HuH-7.5 (cell line): ENCODE measurements around the gene GFRA4.

Source experiments
- DNase-seq: peaks from one replicate; pipeline ENCODE4 v3.0.0; 2011; ENCODE audit warnings: low spot score

The GFRA4 gene, protein sequence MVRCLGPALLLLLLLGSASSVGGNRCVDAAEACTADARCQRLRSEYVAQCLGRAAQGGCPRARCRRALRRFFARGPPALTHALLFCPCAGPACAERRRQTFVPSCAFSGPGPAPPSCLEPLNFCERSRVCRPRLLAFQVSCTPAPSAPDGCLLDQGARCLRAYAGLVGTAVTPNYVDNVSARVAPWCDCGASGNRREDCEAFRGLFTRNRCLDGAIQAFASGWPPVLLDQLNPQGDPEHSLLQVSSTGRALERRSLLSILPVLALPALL

DNA sequence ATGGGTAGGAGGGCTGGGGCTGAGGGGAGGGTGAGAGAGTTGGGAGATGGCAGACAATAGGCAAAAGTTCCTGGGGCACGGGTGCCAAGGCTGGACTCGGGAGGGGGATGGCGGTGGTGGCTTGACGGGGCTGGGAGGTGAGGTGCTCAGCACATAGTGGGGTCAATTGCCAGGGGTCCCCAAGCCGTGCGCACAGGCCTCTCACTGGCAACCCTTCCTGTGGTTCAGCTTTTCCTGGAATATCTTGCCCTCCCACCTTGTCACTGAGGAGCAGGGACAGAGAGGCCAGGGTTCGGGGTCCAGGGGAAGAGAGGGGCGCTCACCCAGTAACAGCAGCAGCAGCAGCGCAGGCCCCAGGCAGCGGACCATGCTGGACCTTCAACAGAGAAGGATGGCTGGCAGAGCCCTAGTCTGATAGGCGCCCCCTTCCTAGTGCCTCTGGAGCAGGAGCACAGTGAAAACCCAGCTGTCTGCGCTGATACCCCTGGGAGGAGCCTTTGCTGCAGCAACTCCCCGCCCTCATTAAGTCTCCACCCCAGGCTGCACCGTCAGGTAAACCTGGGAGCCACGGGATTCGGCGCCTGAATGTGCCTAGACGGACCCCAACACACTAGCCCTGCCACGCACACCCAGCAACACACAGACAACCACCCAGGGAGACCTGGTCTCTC is at the start of gene GFRA4:
Gene GFRA4, minus strand, starts transcription at position 369 of the 671 bp plus-strand sequence. Its CDS starts 0 bp downstream, at position 369.
- no peak for DNase-seq

DNA sequence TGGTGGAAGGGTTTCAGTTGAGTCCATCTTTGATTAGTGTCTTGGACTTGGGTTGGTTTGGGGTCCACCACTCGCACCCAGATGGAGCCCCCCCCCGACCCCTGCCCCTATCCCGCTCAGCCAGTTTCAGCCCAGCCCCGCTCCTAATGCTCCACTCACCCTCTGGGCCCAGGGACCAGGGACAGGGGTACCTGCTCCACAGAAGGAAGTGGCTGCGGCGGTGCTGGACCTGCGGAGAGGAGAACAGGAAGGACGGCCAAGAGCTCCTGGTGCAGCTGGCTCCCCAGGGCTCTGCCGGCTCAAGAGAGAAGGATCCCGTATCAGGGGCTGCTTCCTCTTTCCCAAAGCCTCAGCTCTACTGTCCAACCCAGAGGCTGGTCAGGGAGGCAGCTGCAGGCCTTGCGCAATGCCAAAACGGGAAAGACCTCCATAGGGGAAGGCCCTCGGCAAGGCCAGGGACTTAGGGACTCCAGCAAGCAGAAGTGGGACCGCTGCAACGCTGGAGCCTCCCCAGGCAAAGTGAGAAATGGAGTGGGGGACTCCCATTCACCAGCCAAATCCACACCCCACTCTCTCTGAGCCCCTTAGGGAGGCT is 49.2 kb upstream of the GFRA4 start, which contains the start of gene SIGLEC1:
Gene SIGLEC1, minus strand, starts transcription at position 322 of the 595 bp plus-strand sequence. CDS start 5,472 bp downstream, outside the sequence.
- DNase-seq, result no peak

DNA sequence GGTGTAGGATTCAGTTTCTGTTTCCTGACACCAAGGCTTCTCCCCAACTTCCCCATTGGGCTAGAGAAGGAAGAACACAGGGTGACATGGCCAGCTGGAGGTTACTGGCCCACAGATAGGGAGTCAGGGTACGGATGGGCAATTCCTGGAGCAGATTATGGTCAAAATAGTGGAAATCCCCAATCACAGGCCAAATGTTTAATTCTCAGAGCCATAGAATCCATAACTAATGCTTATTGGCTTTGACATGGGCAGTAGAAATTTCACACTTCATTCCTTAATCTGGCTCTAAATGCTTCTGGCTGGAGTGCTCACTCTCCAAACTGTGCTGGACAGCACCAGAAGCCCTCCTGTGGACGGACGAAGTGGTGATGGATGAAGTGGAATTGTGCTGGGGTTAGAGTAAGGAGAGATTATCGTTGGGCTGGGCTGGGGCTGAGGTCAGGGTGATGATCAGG is 48.3 kb upstream of the GFRA4 start:
- no peak for DNase-seq

DNA sequence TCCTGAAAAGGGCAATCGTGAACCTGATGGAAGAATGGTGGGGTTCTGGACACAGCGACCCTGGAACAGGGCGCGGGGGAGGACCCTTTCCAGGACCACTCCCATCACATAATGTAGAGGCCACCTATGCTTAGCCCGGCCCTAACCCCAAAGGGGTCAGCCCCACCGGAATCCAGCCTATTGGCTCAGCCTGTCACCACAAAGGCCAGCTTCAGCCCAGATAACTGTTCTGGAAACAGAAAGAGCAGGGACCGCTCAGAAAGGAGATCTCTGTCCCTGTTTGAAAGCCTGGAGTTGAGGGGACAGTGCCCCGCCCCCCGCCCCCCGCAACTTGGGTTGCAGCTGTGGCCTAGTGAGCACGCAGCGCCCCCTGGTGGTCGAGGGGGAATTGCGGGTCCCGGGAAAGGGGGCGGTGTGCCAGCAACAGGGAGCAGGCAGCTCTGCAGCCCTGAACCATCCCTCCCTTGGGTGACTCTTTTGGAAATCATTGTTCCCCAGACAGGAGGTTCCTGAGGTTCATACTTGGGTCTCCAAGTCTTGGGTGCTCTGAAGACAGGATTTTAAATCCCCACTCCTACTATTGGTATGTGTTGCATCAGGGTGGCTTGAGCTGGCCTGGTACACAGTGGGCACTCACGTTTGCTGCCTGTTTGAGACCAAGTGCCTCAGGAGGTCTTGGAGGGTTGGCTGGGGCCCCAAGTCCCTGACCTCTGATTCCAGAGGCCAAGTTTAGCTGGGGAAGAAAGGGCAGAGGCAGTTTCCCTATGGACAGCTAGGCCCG is 47.7 kb upstream of the GFRA4 start:
- peak; percentile 92 for DNase-seq

DNA sequence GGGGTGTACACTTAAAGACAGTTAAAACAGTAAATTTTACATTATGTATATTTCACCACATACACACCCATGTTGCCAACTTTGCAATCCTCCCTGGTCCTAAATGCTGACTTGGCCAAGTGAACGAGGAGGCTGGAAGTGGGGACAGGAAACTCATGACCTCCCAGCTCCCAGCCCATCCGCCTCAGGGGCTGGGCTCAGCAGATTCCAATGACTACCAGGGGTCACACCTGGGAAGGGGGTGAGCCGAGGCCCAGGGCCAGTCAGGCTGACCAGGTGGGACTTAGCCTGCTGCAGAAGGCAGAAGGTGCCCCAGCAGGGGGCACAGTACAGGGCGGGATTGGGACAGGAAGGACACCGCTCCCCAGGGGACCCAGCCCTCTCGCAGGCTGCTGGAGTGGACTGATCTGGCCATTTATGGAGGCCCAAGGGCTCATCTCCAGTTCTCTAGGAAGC is 46.8 kb upstream of the GFRA4 start:
- no peak for DNase-seq

DNA sequence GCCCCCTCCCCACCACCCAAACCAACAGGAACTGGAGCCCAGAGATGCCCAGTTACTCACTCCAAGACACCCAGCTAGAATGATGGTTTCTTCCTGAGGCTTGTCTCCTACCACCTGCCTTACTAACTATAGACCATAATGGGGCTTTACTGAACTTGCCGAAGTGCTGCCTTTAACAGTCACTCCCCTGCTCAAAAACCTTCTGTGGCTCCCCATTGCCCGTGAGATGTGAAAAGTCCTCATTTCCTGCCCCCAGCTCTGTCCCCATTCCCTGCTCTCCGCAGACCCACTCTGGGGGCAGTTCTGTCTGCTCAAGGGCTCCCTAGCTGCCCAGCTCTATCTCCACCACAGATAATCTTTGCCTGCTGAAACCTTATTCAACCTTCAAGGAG is 44.3 kb upstream of the GFRA4 start:
- DNase-seq, result no peak

DNA sequence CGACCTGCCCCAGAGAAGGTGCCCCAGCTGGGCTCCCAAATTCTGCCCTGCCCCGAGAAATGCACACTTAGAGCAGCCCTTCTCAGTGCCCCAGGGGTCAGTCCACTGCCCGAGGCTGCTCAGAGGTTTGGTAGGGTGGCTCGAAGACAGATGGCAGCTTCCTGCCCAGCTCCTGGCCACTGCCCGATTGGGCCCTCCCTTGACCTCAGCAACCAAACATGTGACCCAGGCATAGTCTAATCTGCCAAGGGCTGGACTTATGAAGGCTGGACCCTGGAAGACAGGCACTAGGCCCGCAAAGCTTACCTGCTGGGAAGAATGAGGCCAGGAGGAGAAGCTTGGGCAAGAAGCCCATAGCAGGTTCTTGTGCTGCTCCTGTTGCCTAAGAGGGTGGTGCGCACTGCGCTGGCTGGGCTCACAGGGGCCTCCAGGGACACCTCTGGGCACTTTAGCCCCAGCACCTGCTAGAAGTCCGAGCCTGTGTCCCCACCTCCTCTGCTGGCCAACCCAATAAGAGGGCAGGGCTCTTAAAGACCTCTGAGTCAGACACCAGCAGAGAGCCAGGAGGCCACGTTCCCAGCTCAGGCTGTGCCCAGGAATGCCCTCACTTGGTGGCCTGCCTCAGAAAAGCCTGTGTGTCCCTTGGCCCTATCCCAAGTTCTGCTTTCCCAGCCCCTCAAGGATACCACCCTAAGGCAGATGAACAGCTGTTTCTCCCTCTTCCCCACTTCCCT is 43.7 kb upstream of the GFRA4 start:
- no peak for DNase-seq

DNA sequence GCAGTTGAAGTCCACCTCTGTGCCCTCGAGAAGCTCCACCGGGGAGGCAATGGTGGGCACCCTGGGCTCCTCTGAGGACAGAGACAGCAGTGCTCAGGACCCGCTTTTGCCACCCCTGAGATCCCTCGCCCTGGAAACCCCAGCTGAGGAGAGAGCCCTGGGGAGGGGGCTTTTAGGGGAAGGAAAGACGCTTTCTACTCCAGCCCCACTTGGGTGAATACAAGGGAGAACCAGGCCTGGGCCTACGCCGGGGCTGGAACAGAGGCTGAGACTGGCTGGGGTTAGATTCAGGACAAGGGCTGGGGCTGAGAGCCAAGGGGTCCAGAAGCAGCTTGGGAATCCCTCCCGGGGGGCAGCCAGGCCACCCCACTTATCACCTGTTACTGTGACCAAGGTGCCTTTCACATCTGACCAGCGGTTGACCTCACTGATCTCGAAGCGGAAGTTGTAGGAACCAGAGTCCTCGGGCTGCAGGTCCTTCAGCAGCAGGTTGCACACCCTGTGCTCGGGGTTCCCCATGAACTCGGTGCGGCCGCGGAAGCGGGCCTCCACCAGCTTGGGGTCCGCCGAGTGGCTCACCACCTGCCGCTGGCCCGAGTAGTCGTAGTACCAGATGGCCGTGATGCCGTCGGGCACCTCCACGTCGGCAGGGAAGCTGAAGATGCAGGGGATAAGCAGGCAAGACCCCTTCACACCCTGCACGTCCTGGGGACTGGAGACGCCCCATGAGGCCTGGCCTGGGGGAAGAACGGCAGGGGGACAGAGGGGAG is 43.0 kb upstream of the GFRA4 start:
- no peak for DNase-seq

DNA sequence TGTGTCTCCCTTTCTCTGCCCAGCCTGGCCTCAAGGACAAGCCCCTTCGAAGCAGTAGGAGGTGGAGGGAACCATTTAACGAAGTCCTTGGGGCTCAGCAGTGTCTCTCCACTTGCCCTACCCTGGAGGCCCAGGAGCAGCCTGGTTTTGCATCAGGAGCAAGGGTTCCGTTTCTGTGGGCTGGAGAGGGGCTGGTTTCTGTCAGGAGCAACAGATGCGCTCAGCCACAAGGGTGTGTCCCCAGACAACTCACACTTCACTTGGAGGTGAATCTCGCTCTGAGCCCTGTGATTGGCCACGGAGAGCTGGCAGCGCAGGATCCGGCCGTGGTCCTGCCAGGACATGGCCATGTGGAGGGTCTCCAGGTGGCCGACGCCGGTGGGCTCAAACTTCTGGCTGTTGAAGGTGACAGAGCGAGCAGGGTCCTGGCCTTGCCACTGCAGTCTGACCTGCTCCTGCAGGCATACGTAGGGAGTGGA is 42.3 kb upstream of the GFRA4 start:
- DNase-seq, result no peak

DNA sequence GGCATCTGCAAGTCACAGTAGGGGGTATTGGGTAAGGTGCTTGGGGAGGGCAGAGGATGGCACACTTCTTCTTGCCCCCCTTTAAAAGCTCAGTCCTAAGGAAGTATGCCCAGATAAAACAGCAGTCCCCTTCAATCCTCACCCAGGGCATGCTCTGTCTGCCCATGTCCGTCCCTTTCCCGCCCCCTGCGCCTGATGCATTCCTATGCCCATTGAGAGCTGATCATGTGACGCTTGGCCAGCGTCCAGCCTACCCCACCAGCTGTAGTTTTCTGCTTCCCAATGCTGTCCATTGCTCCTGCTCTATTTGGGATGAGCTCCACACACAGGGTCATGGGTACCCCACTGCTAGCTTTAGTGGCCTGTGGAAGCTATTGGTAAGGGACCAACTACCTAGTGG is 40.9 kb upstream of the GFRA4 start:
- DNase-seq, result no peak

DNA sequence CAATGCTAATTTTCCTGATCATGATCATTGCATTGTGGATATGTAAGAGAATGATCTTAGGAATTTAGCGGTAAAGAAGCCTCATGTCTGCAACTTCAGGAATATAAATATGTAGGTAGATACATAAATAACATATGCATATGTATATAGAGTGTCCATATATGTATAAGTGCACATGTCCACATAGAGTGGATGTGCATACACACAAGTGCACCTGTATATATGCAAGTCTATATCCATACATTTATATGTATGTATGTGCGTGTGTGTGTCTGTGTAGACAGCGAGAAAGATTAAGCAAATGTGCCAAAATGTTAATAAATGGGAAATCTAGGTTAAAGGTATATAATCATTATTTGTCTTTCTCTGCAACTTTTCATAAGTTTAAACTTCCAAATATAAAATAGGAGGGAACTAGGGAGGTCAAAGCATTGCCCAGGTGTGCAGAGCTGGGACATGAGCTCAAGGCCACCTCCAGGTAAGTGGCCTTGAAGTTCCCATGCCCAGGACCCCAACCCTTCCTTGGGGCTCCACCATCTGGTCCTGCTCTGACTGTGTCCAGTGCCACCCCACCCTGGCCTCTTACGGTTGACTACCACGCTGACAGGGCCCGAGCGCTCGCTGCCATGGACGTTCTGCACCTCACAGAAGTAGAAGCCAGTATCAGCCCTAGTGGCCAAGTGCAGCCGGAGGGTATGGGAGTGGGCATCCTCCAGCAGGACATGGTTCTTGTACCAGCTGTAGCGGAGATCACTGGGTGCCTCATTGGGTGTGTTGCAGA is 39.6 kb upstream of the GFRA4 start:
- no peak for DNase-seq

DNA sequence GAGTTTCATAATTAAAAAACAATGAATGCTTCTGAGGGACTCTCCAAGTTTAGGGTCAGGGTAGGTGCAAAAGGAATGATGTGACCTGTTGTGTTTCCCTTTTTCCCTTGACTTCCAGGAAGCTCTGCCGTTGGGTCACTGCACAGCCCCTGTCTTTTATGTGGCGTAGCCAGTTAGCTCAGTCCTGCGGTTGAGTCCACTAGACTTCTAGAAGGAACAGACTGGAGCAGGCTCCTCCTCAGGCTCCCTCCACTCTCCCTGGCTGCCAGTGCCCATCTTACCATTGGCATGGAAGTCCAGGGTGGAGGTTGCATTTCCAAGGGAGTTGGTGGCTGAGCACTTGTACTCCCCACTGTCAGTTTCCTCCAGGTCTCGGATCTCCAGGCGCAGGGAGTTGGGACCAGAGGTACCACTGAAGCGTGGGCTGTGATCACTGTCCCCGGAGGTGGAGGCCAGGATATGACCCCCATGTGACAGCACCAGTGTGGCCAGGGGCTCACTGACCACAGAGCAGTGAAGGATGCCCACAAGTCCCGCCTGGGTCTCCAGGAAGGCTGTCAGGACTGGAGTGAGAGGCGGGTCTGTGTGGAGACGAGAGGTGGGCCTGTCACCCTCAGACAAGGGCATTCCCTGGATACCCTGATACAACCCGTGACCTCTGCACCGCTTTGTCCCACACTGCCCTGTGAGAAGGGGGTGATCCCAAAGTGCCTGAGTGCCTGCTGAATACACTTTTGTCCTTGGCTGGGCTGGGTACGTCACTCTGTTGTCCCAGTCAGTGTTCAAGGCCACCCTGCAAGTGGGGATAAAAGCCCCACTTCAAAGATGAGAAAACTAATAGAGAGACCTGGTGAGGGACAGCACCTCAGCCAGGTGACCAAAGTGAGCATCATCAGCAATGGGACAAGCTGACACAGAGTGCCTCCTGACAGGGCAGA is 38.1 kb upstream of the GFRA4 start:
- DNase-seq, result no peak

DNA sequence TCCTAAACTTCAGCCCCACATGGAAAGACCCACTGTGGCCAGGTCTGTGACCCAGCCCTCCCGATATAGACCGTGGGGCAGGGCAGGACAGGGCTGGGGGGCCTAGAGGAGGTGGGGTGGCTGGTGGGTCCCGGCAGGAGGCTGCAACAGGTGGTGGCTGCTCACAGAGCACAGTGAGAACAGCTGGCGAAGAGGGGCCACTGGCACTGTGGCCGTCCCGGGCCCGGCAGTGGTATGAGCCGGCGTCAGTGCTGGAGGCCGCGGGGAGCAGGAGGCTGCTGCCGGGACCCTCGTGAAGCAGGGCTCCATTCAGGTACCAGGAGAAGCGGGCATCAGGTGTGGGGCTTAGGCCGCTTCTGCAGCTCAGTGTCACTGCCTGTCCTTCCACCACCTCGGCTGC is 35.8 kb upstream of the GFRA4 start:
- no peak for DNase-seq

DNA sequence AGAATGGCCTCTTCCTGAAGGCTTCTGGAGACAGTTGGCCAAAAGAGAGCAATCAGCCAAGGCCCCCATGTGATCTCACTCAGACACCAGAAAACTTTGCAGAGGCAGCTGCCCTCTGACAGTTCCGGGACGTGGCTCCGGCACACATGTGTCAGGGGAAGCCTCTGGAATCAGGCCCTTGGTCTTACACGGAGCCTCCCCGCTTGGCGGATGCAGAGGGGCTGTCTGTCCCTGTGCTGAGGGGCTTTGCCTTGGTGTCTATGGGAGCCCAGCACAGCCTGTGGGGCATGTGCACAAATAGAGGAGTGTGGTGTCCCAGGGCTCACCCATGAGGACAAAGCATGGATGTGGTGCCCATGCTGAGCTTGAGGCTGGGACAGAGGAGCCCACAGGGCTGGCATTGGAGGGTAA is 35.4 kb upstream of the GFRA4 start:
- no peak for DNase-seq

DNA sequence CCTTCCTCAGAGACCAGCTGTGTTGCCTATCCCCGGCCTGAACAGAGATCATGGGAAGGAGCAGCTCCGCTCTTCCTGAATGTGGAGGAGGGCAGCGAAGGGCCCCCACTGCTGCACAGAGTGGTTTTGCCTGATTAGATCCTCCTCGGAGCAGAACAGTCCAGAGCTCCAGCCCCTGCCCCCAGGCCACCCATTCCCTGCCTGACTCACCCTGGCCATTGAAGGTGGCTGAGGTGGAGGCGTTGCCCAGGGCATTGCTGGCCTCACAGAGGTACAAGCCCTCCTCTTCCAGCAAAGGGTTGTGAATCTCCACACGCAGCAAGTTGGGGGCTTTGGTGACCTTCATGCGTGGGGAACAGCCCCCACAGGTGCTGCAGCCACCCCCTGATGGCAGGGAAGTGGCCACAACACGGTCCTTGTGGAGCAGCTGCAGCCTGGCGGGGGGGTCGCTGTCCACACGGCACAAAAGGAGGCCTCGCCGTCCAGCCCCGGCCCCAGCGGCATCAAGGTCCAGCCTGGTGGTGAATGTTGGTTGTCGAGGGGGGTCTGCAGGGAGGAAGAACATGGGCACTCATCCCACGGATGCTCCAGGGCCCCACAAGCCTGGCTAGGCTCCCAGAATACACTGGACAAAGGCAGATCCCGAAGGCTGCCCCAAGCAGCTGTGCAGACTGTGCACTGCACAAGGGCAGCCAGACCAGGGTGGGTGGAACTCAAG is 34.5 kb upstream of the GFRA4 start:
- DNase-seq, result no peak

DNA sequence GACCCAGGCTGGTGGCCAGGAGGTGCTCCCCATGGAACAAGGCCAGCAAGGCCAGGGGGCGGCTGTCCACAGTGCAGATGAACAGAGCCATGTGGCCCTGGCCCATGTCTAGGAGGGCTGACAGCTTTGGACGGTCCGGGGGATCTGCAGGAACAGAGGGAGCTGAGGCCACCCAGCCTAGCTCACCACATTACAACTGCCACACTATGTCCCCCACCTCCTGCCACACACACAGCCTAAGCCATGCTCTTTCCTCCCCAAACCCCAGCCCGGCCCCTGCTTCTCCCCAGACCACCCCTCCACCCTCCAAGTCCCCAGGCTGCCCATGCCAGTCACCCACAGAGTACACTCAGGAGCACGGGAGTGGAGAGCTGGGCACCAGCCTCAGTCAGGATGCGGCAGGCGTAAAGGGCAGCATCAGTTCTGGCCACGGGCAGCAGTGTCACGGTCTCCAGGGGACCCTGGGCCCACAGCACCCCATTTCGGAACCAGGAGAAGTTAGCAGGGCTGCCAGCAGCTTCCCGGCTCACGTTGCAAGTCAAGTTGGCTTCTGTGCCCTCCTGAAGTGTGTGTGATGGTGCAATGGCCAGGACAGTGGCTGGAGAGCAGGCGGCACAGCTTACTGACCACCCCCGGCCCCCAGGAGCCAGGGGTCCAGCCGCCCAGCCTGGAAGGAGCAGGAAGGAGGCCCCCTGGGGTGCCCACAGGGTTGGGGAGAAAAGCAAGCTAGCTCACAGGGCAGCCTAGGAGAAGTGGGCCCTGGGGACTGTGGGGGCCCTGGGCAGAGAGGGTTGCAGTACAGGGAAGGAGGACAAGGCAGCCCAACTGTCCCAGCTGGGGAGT is 33.8 kb upstream of the GFRA4 start:
- no peak for DNase-seq

DNA sequence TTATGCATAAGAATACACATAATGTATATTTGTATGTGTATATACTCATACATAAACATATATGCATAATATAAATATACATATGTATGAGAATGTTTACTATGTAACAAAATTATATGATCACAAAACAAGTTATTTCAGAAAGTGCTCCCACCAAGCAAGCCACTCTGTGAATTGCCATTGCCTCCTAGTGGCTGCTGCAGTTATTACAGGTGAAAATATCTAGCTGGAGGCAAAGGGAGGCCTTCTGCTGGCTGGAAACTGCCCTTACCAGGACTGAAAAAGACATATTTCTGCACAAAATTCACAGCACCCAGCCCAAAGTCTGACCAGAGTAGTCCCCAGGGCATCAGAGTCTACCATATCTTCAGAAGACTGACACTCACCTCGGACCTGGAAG is 33.0 kb upstream of the GFRA4 start:
- no peak for DNase-seq
